Measurements from ENCODE around the gene FASN.

FASN gene

DNA sequence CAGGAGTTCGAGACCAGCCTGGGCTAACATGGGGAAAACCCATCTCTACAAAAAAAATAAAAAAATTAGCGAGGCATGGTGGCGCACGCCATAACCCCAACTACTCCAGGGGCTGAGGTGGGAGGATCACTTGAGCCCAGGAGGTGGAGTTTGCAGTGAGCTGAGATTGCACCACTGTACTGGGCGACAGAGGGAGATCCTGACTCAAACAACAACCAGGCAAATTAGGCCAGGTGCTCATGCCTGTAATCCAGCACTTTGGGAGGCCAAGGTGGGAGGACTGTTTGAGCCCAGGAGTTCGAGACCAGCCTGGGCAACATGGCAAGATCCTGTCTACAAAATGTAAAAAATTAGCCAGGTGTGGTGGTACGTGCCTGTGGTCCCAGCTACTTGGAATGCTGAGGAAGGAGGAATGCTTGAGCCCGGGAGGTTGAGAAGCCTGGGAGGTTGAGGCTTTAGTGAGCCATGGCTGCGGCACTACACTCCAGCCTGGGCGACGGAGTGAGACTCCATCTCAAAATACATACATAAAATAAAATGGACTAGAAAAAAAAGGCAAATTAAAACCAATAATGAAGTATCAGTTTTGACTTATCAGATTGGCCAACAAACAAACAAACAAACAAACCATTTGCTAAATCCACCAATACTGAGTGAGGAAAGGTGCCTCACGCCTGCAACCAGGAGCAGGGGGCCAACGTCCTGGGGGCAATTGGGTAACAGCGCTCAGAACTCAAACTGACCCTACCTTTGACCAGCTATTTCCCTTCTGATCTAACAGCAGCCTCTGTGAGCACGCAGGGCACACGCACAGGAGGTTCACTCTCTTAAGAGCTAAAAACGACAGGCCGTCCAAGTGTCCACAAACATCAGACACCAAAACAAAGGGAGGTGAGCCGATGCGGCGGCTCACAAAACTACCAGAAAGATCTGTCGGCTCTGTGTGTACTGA is 19.4 kb upstream of the FASN start:
- no peak for DNase-seq (ENCODE audit: low spot score)

DNA sequence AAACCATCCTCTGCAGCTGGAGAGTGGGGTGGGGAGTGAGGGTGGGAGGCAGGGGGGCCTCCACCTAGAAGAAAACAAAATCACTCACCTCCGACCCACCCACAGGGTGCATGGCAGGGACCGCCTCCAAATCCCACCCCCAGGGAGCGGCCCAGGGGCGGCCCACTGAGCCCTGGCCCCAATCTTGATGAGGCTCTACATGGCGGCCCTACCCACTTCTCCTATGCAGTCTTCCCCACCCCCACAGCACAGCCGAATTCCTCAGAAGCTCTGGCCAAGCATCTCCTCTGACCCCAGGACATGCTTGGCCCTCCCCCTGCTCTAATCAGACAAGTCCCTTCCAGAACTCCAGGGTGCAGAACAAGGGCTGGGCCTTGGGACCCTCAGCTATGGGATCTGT is 18.2 kb upstream of the FASN start:
- DNase-seq (ENCODE audit: low spot score), result no peak

DNA sequence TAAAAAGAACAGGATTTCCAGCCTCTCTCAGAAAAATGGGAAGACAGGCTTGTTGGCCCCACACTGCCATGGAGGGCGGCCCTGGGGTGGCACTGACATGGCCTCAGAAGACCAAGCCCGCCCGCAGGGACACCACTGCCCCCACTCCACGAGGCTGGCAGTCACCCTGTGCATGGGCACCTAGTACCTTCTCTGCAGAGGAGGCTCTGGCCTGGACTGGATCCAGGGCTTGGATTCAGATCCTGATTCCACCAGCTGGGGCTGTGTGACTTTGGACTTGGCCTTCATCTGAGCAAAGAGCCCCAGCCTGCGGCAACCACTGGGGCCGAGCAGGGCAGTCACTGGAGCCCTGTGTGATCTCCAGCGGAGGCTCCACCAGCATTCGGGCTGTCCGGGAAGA is 16.8 kb upstream of the FASN start:
- no peak for DNase-seq (ENCODE audit: low spot score)

DNA sequence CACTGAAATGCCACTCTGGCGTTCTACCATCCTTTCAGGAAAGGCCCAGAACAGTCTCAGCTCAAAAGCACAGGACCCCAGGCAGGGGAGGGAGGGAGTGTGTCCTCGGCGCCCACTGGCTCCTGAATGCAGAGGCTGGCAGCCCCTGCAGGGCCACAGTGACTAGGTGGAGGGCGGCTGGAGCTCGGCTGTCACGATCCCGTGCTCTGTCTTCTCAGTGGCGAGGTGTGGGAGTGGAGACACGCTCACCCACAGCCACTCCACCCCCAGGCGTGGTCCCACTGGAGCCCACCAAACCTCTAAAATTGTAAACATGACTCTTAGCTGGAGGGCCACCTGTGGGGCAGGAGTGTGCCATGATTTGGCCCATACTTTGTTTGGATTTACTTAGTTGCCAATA is 16.4 kb upstream of the FASN start:
- DNase-seq (ENCODE audit: low spot score), result no peak

DNA sequence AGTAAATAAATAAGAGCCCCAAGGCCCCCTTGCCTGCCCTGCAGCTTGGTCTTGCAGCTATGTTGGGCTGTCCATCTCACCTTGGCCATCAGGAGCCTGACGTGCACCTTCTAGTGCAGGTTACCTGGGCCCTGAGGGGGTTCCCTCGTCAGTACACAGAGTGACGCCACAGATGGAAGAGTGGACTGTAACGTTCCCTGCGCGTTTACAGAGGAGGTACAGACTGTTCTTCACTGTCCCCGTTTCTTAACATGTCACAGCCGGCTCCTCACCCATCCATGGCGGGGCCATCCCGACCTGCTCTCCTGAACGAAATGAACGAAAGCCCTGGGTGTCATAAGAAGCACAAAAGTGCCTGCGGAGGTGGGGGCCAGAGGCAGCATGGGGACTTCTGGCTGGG is 15.9 kb upstream of the FASN start:
- no peak for DNase-seq (ENCODE audit: low spot score)

DNA sequence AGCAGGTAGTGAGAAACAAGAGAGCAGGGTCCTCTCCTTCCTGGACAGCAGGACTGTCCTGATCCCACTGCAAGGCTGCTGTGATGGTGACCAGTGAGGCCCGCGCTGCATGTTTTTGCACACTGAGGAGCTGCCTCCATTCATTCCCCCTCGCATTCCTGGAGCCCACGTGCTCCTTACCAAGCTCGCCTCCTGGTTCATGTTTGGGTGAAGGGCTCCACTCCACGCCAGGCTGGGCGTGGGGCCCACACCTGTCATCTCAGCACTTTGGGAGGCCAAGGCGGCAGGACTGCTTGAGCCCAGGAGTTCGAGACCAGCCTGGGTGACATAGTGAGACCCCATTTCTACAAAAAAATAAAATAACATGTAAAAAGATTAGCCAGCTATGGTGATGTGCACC is 15.4 kb upstream of the FASN start:
- no peak for DNase-seq (ENCODE audit: low spot score)

DNA sequence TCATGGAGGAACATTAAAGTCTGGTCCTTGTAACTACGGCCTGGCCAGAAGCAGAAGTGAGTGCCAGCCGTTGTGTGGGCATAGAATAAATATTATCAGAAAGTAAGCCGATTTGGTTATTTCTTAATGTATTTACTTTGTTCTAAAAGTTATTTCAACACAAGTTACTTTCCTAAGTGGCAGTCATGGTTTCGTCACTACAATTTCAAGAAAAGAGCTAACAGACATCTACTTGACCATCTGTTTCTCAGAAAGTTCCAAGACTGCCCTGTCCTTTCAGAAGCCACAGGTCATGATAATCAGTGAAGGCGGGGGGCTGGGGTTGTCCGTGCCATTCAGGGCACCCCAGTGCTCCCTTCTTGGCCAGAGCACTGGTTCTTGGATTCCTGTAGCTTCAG is 14.9 kb upstream of the FASN start:
- DNase-seq (ENCODE audit: low spot score), result no peak

DNA sequence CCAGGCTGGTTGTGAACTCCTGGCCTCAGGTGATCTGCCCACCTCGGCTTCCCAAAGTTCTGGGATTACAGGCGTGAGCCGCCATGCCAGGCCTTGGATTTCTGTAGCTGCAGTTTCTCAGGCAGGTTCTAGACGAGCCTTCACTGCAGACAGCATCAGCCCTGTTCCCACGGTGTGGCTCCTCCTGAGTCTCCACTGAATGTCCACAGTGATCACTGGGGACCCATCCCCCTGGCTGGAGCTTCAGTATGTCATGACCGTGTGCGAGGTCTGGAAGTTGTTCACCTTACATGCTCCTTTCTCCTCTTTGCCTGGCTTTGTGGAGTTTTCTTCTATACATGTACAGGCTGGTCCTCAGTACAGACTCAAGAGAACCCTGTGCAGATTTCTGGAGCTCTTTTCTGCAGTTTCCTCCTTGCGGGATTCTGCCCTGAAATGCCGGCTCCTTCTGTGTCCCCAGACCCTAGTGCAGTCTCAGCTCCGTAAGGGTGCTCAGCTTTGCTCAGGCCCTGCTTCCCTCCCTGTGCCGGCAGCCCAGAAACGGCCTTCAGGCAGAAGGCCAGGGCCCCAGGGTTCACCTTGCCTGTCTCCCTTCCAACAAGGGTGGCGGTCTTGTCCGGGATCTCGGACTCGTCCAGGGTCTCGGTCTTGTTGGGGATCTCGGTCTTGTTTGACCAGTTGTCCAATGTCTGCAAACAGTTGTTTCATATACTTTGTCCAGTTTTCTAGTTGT is 14.3 kb upstream of the FASN start:
- no peak for DNase-seq (ENCODE audit: low spot score)

DNA sequence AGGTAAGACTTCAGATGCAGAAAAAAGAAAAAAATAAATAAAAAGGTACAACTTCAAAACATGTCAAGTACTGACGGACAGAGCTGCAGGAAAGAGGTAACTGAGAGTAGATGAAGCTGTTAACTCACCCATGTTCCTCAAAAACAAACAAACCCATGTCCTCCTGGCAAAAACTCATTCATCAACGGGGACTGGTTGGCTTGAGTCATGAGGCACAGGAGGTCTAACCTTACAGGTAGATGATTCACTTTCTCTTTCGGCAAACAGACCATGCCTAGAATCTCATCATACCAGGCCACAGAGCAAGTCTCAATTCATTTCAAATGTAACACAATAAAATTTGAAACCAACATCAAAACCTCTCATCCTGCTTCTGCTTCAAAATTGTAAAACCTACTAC is 12.3 kb upstream of the FASN start:
- no peak for DNase-seq (ENCODE audit: low spot score)

DNA sequence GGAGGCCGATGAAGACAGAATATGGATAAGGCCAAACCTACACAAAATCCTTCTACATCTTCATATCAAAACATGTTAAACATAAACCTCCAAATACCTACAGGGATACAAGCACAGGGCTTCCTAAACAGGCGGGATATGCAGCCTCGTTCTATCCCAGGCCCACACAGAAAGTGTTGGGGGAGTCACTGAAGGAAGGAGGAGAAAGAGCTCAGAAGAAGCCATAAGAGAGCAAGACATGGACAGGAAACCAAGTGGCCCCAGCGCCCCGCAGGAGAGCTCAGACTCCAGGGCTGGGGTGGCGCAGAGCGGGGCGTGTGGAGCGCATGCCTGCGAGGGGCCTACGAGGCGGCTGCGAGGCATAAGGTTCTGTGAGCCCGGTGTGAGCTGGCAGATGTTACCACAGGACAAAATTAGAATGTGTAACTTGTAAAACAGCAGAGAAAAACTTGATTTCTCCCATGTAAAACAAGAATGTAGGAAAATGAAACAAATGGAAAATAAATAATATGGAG is 11.0 kb upstream of the FASN start:
- DNase-seq (ENCODE audit: low spot score), result no peak

DNA sequence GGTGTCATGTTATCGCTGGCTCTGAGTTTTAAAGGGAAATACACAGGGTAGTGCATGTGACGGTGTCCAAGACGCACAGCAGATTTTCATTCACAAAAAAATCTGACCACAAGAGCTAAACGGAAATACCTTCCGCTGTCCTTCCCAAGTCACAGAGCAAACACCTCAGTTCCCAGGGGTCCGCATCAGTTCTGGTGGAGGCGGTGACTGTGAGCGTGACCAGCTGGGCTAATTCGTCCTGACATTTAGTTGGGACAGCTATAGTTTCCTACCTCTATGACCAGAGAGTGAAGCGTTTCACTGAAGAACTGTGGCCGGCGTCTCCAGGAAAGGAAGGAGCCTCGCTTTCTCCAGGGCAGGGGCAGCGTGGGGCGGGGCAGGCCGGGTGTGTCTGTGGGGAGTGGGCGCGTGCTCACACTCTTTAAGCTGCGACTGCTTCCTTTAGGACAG is 10.5 kb upstream of the FASN start:
- DNase-seq (ENCODE audit: low spot score), result no peak

DNA sequence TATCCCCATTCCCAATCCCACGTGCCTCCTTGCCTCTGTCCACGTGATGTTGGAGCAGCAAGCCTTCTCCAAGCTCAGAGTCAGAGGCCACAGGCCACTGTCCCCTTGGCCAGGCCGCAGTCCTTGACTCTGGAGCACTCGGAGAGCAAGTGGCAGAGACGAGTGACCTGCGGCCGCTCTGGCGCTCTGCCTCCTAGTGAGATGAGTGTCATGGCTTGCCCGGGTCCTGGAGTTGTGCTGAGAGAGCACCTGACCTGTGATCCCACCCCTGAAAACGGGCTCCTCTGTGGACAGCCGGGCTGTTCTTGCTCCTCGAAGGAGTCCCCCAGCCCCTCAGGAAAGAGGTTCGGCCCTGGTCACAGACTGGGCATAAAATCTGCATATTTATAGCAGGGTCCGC is 10.0 kb upstream of the FASN start:
- no peak for DNase-seq (ENCODE audit: low spot score)

DNA sequence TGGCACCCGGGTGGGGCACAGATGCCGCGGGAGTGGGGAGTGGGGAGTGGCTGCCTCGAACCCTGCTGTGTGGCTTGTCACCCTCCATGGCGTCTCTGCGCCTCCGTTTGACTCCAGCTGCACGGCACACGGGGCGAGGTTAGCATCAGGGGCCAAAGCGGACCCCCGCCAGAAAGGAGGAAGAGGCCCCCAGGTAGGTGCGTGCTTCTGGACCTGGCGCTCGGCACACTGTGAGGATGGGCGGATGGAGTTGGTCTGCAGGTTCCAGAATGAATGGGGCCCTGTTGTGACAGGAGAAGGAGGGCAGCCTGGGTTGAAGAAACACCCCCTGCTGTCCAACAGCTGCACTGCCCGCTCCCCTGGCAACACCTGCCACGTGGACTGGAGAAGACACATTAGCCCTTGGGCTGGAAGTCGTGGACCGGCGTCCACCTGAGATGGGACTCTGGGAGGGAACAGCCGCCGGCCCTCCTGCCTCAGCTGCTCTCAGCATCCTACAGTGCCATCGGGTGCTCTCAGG is 9.4 kb upstream of the FASN start:
- no peak for DNase-seq (ENCODE audit: low spot score)

DNA sequence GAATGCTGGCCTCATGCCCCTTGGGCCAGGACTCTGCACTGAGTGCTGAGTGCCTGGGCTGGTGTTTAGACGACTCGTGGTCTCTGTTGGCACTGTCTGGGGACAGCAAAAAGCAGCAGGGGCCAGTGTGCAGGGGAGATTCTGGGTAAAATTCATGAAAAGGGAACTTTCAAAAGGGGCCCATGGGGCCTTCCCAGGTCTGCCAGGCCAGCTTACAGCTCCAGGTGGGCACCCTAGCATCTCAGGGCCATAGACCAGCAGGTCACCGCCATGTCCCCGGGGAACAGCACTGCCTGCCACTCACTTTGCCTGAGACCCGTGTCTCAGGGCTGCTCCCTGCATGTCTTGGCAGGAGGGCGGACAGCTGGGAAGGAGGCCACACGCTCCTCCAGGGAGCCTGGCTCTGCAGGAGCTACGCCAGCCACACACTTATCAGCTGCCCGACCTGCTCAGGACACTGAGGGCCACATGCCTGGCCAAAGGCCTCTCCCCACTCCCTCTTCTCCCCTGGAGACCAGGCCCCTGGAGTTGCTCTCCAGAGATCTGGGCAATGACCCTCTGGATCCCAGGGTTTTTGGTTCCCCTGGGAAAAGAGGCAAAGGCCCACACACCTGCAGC is 8.8 kb upstream of the FASN start:
- DNase-seq (ENCODE audit: low spot score), result peak; percentile 49

DNA sequence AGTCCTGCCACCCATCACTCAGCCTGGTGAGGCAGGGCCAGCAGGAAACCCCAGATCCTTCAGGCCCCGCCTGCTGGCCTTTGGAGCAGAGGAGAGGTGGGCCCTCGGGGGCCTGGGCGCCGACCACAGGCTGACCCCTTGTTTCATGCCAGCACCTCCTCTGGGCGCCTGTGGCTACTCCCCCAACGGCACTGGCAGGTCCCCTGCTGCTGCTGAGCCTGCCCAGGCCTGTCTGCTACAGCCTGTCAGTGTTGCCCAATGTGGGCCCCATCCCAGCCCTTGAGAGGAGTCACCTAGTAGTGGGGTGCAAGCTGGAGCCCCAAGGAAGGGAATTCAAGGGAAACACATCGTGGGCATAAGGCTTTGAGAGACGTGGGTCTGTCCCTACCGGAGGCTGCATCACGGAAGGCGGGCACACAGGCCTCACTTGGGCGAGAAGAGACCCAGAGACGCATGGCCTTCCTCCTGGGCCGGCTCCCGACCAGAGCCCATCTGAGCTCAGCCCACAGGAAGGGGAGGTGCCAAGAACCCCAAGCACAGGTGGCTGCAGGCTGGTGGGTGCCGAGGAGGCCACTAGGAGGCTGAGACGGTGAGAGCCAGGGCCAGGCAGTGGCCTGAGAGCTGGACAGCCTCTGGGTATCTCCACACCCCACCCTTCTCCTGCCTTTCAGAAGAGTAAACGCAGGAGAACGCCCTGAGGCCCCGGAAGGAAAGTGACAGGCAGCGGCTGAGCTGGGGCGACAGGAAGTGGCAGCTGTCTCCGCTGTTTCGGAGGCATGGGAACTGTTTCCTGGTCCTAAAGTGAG is 8.0 kb upstream of the FASN start:
- DNase-seq (ENCODE audit: low spot score), result peak; percentile 45

DNA sequence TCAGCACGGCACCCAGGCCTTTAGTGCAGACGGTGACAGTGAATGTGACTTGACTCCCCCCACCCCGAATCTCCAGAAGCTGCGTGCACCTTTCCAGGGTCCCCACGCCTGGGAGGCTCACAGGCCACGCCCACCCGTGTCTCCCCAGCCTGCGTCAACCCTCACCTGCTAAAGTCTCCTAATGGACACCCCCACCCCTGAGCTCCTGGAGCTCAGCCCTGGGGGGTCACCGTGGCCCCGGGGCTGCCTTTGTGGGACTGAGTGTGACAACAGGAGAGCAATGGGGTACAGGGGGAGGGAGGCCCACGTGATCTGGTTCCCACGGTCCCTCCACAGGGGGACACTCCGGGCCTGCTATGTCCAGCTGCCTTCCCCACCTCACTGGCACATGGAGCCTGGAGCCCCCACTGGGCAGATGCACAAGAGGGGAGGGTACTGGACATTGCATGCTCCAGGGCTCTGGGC is 7.4 kb upstream of the FASN start:
- no peak for DNase-seq (ENCODE audit: low spot score)

DNA sequence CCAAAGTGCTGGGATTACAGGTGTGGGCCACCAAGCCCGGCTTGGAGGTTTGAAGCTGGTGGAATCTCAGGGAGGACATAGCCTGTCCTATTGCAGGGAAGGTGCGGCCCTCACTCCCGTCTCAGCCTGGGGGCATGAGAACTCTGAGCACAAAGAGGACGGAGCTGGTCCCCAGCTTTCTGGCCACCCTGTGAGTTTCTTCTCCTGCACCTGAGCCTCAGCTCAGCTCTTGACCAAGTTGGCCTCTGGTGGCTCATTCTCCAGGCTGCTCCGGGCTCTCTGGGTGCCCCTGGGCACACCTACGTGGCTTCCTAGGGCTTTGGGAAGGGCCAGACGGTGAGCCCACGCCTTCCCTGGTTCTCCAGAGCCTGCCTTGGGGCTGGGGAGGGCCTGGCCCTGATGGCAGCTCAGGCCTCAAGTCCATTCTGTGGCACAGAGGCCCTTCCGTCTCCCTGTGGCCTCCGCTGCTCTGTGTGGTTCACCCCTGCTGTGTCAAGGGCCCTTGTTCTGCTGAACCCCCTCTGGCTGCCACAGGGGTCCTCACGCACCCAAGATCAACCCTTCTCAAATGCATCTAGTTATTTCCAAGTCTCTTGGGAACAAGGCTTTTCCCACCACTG is 6.9 kb upstream of the FASN start:
- no peak for DNase-seq (ENCODE audit: low spot score)

DNA sequence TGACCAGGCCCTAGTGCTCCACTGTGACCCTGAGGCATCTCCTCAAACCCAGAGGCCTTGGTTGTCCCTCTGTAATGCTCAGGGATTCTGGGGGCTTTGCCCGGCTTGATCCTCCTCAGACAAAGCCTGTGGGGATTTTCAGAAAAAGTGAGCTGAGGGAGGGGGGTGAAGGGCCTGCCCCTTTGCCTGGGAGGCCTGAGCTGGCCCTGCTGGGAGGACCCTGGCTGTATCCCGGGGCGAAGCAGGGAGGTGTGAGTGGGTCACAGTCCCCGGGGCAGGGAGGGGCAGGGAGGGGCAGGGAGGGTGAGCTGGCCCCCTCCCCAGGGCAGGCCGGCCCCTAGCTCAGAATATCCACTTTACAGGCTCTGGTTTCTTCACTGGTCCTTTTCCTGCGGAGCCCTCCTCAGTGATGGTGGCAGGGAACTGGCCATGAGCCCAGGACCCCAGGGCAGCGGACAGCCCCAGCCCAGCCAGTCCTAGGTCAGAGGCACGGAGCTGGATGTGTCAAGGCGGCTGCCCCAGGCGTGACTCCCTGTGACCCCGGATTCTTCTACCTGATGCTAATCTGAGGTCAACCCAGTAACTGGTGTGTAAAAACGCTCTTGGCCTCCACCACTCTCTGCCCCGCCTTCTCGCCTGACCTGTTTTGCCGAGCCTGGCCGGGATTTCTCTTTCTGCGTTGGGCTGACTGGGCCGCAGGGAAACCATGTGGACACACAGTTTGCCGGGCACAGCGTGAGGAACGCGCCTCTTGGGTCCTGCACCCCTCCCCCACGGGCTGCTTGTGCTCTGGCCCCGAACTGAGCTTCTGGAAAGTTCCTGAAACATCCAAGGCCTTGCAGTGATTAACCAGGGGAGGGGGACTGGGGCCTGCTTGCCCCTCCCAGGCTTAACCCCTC is 5.8 kb upstream of the FASN start:
- DNase-seq (ENCODE audit: low spot score), result peak; percentile 40

DNA sequence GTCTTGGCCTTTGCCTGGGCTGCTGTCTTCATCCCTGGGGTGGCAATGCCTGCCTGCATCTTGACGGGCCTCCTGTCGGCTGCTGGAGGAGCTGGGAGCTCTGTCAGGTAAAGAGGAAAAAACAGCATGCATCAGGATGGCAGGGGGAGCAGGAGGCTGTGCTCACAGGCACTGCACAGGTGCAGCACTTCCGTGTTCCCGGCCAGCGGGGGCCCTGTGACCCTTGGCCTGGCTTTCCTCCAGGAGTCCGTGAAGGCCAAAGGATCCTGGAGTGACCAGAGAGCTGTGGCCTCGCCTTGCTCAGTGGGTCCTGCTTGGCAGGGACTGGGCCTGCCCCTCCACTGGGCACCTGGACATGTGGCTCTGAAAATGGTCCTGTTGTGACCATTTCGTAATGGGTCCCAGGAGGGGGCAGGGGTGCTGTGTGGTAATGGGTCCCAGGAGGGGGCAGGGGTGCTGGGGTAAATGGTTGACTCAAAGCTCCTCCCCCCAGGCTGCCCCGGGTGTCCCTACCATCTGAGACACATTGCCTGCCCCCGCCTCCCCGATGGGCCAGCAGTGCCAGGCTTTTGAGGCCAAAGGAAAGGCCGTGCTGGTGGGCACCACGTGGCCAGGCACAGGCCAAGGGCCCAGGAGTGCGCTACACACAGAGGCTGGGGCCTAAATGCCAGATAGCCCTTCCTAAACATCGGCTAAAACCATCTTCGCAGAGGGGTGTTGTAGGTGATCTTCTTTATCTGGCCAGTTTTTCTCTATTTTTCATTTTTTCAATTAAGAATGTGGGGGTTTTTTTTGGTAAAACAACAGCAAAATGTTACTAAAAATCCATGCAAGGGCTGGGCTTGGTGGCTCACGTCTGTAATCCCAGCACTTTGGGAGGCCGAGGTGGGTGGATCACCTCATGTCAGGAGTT is 4.0 kb upstream of the FASN start:
- DNase-seq (ENCODE audit: low spot score), result peak; percentile 49
